HG02759 (cell line): Measurements from ENCODE around the gene SURF1.

Experiments used
- ATAC-seq: cut with Tn5 transposase; IDR thresholded peaks from one replicate; pipeline ENCODE4 v1.9.1; 2021; ENCODE audit warnings: mild to moderate bottlenecking, moderate library complexity; ENCODE audit not compliant: unreplicated experiment

Gene SURF1

GRCh38 chr9:133366435-133366834 is 10.1 kb upstream of the SURF1 start:
- no peak for ATAC-seq

DNA sequence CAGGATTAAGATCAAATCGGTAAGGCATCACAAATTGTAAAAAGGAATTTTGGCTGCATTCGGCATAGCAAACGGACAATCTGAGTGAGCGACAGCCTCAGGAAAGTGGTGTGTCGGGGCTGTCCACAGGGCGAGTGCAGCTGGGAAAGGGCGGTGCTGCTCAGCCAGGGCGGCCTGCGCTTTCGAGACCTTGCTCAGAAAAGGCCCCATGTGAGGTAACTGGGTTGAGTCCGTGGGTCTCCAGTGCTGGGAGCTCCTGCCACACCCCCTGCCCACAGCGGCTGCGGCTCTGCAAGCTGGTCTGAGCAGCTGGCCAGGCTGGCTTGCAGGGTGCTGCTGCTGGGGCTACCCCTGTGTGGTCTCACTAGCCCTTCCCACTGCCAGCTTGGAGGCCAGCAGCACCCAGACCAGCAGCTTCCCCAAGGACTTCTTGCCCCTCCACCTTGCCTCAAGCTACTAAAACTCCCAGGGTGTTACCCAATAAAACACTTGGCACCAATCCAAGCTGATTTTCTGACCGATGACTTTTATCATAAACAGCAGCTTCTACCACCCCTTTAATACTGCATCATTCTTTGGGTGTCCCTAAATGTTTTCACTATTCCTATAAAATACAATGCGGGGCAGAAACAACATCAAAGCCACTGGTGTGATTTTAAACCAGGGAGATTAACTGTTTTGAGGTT is 6.2 kb upstream of the SURF1 start:
- no peak for ATAC-seq

- no peak for ATAC-seq
Measured at GRCh38 chr9:133361507-133362092, 5.3 kb upstream of the SURF1 start.

- ATAC-seq = no peak
Measured at GRCh38 chr9:133360400-133361393, 4.4 kb upstream of the SURF1 start.

GRCh38 chr9:133359399-133360175 is 3.3 kb upstream of the SURF1 start:
- ATAC-seq = no peak

- no peak for ATAC-seq
Measured at GRCh38 chr9:133357656-133358055, 1.4 kb upstream of the SURF1 start.

DNA sequence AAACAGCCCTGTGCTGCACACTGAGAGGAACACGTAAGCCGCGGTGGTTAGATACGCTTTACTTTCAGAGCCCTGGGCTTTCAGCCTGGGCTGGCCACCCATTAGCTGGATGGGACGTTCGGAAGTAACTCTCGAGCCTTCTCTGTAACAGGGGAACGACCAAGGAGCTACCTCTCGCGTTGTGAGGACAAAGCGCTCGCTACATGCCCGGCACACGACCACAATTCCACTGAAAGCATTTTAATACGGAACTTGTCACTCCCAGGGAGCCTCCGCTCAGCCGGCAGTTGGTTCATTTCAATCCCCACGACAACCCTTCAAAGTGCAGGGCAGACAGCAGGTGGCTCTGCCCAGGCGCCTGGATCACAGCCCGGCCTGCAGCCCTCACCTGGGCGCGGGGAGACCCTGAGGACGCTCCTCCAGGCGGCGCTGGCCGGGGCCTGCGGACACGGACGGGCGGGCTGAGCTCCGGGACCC is 368 bp downstream of the SURF1 start:
- ATAC-seq = peak; percentile 26

DNA sequence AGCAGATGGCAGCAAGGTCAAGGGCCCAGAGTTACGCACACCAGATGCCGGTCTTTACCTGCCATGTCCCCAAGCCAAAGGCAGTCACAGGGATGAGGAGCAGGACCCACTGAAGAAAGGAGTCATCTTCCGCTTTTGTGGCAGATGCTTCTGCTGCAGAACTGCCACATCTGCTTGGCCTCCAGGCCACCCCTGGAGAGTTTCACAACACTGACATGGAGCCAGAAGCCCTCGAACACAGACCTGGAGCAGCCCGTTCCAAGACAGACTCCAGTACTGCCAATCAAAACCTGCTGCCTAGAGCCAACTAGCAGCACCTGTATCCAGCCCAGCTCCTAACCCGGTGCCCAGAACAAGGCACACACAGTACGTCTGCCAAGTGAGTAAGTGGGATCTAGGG is 1.5 kb downstream of the SURF1 start:
- ATAC-seq = no peak

DNA sequence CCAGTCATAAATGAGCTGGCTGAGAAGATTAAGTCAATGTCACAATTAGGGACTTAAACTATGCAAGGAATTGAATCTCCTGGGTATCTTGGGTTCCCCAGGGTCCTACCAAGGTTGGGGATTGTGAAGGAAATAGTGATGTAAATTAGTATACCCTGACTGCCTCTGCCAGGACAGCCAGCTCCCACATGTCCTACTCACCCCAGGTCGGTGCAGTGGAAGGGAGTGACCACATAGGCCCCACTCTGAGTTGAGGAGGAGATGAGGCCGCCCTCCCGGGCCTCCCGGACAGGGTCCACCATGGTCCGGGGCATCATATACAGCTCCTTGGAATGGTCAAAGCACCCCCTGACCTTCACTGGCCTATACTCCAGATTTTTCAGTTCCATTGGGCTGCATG is 2.7 kb downstream of the SURF1 start:
- no peak for ATAC-seq

GRCh38 chr9:133352635-133353340 is 3.5 kb downstream of the SURF1 start:
- ATAC-seq = no peak

DNA sequence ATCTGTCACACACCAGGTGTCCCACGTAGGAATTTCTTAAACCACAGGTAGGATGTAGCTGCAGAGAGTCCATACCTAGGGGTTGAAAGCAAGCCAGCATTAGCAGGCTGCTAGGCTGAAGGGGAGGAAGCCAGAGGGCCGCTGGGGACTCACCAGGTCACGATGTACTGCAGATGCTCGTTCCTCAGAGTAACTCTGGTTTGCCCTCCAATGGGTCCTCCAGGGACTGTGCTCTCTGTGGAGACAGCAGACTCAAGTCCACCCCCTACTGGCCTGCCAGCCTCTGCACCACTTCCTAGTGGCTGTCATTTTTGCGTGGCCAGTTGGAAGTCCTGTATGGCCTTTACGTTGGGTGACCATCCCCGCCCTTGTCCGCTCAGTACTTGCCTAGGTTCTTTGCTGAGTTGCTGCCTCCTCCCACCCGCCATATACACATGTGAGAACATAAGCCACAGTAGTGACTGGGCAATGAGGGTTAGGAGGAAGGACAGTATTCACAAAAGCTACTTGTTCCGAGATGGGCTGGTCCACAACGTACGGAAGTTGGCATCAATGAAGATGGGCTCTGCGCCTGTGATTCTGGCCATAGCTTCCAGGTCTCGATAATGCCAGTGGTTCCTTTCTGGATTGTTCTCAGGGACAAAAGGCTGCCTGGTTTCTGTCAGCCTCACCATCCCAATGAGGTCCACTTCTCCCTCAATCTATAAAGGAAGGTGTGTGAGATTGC is 4.2 kb downstream of the SURF1 start:
- no peak for ATAC-seq

GRCh38 chr9:133351526-133351907 is 4.8 kb downstream of the SURF1 start:
- ATAC-seq = no peak

DNA sequence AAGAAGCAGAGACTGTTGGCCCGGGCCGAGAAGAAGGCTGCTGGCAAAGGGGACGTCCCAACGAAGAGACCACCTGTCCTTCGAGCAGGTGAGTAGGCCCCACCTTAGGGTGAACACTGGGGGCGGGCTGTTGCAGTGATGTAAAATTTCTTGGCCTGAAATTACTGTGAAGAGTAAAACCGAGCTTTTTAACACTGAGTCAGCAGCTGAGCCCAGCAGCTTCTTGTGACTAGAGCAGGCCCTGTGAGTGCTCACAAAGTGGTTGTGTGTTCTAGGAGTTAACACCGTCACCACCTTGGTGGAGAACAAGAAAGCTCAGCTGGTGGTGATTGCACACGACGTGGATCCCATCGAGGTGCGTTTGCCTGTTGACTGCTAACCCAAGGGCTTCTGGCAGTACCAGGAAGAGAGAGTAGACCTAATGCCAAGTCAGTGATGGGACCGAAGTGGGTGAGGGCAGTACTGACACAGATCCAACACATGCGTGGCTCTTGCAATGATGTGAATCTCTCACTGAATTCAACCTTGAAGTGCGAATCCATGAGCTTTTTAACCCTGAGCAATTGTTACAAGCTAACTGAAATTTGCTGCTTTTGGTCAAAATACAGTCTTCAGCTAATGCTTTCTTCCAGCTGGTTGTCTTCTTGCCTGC is 6.2 kb downstream of the SURF1 start:
- no peak for ATAC-seq

DNA sequence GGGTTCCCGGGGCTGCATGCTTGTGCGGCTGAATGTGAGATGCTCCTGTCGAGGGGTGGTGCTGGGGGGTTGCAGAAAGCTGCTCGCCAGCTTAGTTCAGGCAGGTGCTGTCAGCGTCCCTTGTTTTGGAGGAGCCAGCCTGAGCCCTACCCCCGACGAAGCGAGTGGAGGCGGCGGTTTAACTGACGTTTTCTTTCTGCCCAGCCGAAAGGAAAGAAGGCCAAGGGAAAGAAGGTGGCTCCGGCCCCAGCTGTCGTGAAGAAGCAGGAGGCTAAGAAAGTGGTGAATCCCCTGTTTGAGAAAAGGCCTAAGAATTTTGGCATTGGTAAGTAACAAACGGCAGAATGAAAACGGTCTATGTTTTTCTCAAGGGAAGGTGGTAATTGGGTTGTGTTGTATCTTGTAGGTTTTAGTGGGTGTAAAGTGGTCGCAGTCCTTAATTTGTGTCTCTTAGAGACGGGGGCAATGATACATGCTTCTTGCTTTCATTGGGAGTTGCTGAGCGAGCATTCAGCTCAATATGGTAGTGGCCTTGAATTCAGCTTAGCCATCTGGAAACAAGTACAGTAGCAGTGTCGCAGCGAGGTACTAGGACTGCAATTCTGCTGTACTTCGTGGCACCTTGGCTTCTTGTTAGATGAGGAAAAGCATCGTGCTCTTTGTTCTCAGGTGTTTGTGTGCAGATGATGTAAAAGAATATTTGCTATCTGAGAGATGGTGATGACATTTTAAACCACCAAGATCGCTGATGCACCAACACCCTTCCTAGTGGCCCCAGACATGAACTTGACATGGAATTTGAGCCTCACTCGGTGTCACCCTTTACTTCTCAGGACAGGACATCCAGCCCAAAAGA is 7.3 kb downstream of the SURF1 start:
- ATAC-seq = no peak

GRCh38 chr9:133347985-133348717 is 8.1 kb downstream of the SURF1 start, which contains the start of the genes MED22 and RPL7A:
TSS of gene MED22 (minus strand) at chr9:133348131. CDS start at chr9:133346662, 1,469 bp downstream.
TSS of gene RPL7A (plus strand) at chr9:133348218. CDS start at chr9:133348244, 26 bp downstream.
- ATAC-seq = peak; percentile 71

GRCh38 chr9:133347515-133347984 is 8.7 kb downstream of the SURF1 start:
- peak; percentile 37 for ATAC-seq
